HG02642 (cell line): ENCODE results near the gene CDC37.

ENCODE experiments used
- ATAC-seq: cut with Tn5 transposase; IDR thresholded peaks from one replicate; pipeline ENCODE4 v1.9.1; 2021; ENCODE audit warnings: mild to moderate bottlenecking; ENCODE audit not compliant: unreplicated experiment, poor library complexity

The CDC37 gene

GRCh38 chr19:10363789-10364281 lies 39.5 kb downstream of the CDC37 start:
- no peak for ATAC-seq

GRCh38 chr19:10362259-10362658 lies 41.1 kb downstream of the CDC37 start:
- ATAC-seq, result no peak

DNA sequence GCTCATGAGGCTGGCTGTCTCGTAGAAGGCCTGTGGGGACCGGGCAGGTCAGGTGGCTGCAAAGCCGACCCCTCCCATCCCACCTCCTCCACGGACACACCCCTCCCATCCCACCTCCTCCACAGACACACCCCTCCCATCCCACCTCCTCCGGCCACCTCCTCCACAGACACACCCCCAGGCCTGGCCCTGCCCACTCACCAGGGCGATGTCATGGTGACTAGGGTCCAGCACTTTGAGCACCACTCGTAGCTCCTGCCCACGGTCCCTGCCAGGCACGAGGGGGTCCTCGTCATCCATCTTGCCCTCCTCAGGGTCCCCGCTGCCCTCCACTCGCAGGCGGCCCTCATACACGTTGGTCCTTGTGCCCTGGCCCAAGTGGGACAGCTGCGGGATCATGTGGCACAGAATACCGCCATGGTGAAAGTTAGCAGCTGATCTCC lies 41.8 kb downstream of the CDC37 start:
- no peak for ATAC-seq

DNA sequence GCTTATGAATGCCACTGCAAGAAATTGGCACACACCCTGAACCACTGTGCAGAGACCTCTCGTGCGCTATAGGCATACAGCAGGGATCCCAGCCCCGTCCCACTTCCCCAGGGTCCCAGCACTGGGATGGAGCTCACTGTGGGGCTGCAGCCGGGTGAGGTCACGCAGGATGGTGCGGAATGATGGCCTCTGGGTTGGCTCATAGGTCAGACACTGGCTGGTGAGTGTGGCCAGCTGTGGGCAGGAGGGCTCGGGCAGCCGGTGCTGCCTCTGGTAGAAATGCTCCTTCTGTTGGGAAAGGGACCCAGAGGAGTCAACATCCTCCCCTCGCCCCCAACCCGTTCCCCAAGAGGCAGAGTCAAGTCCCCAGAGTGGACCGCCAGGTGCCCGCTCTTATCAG lies 46.9 kb downstream of the CDC37 start:
- ATAC-seq, result no peak

GRCh38 chr19:10353793-10354391 lies 49.5 kb downstream of the CDC37 start:
- no peak for ATAC-seq

GRCh38 chr19:10352764-10353671 lies 50.3 kb downstream of the CDC37 start:
- ATAC-seq, result no peak

DNA sequence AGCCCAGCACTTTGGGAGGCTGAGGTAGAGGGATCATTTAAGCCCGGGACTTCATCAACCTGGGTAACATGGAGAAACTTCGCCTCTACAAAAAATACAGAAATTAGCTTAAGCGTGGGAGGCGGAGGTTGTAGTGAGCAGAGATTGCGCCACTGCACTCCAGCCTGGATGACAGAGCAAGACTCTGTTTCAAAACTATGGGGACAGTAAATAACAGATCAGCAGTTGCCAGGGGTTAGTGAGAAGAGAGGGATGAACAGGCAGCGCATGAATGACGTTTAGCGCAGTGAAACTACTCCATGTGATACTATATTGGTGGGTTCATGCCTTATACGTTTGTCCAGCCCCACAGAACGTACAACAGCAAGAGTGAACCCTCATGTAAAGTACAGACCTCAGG lies 56.8 kb downstream of the CDC37 start:
- no peak for ATAC-seq

DNA sequence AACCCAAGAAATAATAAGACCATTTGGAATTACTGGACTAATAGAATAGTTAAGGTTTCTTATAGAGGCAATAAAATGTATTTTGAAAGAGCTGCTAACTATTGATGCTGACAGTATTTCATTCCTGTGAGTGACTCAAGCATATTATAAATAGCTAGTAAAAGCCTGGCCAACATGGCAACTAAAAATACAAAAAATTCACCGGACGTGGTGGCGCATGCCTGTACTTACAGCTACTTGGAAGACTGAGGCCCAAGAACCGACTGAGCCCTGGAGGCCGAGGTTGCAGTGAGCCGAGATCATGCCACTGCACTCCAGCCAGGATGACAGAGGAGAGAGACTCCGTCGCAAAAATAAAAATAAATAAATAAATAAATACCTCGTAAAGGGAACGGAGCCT lies 58.6 kb downstream of the CDC37 start:
- no peak for ATAC-seq

GRCh38 chr19:10343495-10343894 lies 59.8 kb downstream of the CDC37 start:
- no peak for ATAC-seq
